ENCODE results near the gene SEZ6L2. TPM values are rescaled to one million over a fixed set of nuclear protein-coding genes. Genes with fewer than 3 reads are reported as not detected.
A peak's percentile ranks its signal among the peaks of the same experiment; 100 is the strongest.
"Not testable (repeated sequence)": the region's sequence is repeated elsewhere in the genome, so short reads cannot be mapped to it uniquely, and the experiment has no call there.

Gene SEZ6L2
- total RNA-seq, 1 experiment from 2014 or later: 4.9 TPM

DNA sequence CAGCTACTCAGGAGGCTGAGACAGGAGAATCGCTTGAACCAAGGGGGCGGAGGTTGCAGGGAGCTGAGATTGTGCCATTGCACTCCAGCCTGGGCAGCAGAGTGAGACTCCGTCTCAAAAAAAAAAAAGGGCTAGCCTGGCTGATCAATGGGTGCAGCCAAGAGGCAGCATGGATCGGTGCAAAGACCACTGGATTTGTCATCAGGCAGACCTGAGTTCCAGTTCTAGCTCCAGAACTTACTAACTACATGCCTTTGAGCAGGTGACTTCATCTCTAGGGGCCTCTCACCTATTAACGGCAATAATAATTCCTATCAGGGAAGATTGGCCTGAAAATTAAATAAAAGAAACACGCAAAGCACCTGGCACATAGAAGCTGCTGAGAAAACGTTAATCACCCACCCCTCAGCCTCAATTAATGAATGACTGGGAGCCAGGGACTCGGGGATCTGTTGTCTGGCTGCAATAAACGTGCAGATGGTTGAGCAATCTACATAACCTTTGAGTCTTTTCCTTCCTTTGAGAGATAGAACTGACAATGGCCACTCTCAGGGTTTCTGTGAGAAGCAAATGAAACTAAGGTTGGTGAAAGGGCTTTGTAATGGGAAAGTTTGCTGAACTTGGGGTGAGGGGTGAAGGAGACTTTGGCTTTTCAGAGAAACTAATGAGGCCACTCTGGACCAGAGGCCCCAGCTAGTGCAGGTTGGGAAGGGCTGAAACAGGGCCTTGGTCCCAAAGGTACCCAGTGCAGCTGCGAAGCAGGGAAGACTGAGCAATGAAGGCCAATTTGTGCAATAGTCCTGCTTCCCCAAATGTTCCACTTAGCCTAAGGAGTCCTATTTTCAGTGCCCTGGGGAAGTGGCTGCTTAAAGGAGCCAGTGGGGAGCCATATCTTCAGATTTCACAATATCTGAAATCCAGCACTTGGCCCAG lies 7.6 kb downstream of the SEZ6L2 start:
- no peak for DNase-seq (ENCODE audit: low read depth)

DNA sequence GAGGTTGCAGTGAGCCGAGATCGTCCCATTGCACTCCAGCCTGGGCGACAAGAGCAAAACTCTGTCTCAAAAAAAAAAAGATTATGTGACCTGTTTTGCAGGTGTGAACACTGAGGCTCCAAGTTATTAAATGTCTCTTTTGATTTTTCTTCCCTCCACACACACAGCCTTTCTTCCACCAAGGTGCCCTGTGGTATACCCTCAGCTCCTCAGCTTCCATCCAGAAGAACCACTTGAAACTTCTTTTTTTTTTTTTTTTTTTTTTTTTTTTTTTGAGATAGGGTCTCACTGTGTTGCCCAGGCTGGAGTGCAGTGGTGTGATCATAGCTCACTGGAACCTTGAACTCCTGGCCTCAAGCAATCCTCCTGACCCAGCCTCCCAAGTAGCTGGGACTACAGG lies 10.0 kb downstream of the SEZ6L2 start:
- not testable (repeated sequence) for DNase-seq (ENCODE audit: low read depth)

DNA sequence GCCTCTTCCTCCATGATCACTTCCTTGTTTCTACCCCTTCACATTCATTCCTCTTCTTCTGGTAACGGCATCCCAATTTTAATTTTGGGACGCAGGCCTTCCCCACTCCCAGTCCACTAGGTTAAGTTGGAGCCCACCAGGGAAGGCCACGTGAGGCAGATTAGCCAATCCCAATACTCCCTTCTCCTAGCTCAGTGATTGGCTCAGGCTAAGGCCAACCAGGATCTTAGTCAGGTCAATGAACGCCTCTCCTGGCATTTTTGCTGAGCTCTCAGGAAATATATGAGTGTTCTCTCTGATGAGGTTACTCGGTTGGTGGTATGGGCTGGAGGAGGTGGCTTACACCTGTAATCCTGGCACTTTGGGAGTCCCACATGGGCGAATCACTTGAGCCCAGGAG lies 15.4 kb downstream of the SEZ6L2 start:
- DNase-seq (ENCODE audit: low read depth): no peak

DNA sequence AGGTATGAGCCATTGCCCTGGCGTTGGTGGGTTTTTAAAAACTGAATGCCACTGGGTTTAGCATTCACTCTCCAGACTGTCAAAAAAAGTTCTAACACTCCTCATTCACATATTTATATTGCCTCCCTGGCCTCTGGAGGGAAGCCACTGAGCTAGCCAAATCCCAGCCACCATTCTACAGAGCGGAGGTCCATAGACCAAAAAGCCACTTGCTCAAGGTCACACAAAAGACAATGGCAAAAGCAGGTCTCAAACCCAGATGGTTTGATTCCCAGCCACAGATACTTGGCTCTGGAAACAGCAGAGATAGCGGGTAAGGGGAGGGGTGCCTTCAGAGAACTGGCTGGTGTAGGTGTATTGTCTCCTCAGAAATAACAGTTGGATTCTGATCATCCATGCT lies 18.3 kb downstream of the SEZ6L2 start:
- no peak for DNase-seq (ENCODE audit: low read depth)

DNA sequence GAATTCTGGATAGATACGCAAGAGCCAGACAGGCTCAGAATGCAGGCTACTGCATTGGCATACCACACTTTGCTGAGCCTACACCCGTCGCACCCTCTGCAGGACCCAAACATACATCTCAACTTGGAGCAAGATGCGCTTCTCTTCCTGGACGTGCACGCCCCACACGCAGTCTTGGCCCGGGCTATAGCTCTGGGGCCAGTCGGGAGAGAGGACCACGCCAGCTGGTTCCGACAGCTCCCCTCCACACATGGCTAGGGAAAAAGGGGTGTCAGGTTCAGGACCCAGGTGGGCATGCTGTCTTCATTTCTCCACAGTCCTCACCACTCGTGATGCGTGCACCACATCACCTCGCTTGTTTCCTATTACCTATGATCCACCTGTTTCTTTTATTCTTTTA lies 21.2 kb downstream of the SEZ6L2 start:
- DNase-seq (ENCODE audit: low read depth): no peak

GRCh38 chr16:29877266-29877961 lies 21.9 kb downstream of the SEZ6L2 start:
- peak; percentile 61 for DNase-seq (ENCODE audit: low read depth)

DNA sequence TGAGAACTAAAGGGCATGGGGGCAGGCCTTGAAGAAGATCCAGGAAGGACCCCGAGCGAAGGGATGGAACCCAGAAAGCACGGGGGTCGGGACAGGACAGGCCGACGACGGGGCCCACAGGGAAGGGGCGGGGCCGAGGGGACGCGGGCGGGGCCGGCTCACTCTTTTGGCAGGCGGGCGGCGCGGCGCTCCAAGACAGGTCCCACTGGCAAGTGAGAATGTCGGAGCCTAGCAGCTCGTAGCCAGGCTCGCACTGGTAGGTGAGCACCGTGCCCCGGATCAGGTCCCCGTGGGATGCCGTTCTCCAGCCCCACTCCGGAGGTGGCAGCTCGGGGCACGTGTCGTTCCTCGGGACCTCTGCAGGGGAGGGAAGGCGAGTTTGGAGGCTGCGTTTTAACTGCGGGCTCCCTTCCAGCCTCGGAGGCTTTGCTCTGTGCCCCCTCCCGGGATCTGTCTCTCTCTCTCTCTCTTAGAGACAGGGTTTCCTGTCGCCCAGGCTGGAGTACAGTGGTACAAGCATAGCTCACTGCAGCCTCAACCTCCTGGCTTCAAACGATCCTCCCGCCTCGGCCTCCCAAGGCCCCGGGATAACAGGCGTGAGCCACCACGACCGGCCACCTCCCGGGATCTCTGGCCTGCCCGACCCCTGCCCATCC lies 22.6 kb downstream of the SEZ6L2 start:
- DNase-seq (ENCODE audit: low read depth): no peak

DNA sequence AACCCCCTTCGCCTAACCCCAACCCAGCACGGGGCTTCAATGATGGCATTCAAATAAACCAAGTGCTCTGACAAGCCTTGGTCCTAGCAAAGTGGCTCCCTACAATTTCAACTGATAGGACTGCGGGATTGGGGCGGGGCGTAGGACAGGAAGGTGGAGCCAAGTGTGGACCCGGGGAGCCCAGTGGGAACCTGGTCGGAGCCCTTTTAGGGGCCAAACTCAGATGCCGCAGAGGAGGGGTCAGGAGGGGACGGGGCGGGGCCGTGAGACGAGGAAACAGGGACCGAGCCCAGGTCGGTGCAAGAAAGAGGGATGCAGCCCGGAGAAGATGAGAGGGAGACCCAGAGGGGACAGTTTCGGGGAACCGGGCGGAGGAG lies 23.1 kb downstream of the SEZ6L2 start:
- DNase-seq (ENCODE audit: low read depth): no peak

- DNase-seq (ENCODE audit: low read depth): no peak
Measured at GRCh38 chr16:29875206-29875605, 24.1 kb downstream of the SEZ6L2 start.

DNA sequence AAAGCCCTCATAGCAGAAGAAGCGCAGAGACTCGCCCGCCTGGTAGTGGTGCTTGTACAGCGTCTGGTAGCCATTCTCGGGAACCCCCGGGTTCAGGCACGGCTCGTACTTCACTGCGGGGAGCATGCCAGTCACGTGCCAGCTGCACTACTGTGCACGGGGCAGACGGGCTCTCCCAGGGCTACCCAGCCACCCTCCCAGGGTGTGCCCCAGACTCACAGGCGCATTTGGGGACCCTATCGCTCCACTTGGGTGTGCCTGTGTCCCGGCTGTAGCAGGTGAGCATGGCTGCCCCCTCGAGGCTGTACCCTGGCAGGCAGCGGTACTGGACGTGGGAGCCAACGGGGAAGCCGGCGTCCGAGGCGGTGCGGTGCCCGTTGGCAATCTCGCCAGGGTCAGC lies 26.0 kb downstream of the SEZ6L2 start:
- no peak for DNase-seq (ENCODE audit: low read depth)

DNA sequence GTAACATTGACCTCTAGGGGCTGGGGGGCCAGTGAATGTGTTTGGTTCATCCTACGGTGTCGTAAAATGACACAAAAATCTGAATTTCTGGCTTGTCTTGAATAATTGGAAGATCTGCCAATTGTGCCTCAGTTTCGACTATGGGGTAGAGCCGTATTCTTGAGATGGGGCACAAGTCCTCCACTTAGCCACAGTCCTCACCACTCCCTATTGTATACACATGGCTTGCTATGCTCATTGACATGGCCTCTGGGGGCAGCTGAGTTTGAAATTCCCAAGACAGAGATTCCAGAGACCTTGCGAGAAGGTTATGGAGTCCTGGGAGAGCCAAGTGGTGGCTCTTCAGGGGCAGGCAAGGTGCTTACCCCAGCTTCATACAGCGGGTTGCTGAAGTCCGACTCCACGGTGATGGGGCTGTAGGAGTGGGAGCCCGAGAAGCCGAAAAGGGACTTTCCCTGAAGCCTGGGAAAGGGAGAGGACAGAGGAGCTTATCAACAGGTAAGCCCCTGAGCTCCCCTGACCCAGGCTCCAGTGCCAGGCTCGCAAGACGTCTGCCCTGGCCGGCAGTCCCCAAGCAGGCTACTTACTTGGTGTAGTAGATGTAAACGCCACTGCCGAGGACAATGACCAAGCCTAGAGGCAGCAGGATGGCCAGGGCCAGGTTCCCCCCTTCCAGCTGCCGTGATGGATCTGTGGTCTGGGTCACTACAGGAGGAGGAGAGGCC lies 27.4 kb downstream of the SEZ6L2 start:
- no peak for DNase-seq (ENCODE audit: low read depth)

- not testable (repeated sequence) for DNase-seq (ENCODE audit: low read depth)
Measured at GRCh38 chr16:29869067-29869466, 30.3 kb downstream of the SEZ6L2 start.

DNA sequence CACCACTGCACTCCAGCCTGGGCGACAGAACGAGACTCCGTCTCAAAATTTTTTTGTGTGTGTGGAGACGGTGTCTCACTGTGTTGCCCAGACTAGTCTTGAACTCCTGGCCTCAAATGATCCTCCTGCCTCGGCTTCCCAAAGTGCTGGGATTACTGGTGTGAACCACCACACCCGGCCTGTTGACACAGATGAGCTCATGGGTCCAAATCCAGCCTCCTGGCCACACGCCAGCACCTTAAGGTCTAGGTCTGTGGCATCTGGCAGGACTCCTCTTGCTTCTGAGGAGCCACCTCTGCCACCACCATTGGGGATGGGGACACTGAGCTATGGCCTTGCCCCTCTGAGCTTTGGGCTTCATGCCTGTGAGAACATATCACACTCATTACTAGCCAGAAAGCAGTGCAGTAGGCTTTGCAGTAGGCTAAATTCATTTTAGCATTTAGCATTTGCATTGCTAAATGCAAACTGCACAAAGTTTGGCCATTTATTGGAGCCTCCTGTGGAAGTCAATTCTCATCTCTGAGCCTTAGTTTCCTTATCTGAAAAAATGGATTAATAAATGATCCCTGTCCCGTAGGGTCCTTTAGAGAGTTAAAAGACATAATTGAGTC lies 30.8 kb downstream of the SEZ6L2 start:
- no peak for DNase-seq (ENCODE audit: low read depth)

DNA sequence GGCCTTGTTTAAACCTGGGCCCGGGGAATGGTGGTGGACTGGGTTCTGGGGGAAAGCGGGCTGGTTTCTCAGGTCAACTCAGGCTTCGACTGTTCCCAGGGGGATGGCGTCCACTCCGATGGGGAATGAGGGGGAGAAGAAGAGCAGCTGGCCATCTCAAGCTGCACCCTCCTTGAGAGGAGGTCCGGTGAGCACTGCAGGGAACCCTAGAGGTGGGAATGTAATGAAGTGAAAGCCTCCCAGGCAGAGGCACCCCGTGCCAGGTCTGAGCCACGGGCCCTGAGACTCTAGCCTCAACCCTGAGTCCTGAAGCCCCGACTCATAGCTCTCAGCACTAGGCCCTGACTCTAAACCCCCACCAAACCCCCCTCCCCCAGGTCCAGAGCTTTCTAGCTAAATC lies 35.1 kb downstream of the SEZ6L2 start:
- no peak for DNase-seq (ENCODE audit: low read depth)

DNA sequence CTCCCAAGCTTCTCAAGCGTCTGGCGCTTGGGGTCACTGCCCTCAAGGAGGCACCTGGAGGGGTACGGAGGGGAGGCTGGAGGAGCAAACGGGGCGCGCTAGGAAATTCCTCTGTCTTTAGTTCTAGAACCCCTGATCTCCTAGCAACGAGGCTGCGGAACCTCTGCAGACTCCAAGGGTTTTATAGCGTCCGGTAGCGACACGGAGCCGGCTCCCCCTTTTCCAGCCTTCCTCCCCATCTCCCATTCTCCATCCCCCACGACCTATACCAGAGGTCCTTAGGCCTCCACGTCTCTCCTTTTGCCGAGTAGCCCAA lies 35.7 kb downstream of the SEZ6L2 start:
- DNase-seq (ENCODE audit: low read depth): no peak

GRCh38 chr16:29862884-29863668 lies 36.3 kb downstream of the SEZ6L2 start, which contains the start of gene CDIPT:
CDIPT (minus strand) TSS chr16:29863226; CDS start chr16:29862857, 369 bp downstream.
- DNase-seq (ENCODE audit: low read depth): peak; percentile 93

- no peak for DNase-seq (ENCODE audit: low read depth)
Measured at GRCh38 chr16:29862383-29862883, 36.9 kb downstream of the SEZ6L2 start.

DNA sequence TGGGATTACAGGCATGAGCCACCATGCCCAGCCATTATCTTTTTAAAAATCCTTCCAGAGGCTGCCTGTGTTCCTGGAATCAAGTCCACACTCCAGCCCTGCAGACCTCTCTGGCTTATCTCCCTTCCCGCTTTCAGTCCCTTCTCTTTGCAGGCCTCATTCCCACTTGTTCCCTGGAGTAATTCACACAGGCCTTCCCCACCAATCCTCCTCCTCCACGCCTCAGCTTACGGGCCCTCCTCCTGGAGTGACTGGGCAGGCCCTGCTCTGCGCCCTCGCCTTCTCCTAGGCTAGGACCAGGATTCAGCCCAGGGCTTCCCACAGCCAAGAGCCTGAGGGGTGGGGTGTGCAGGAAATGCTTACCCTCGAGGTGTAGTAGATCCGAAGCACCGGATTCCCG lies 39.1 kb downstream of the SEZ6L2 start:
- no peak for DNase-seq (ENCODE audit: low read depth)

- no peak for DNase-seq (ENCODE audit: low read depth)
Measured at GRCh38 chr16:29858974-29859373, 40.4 kb downstream of the SEZ6L2 start.

DNA sequence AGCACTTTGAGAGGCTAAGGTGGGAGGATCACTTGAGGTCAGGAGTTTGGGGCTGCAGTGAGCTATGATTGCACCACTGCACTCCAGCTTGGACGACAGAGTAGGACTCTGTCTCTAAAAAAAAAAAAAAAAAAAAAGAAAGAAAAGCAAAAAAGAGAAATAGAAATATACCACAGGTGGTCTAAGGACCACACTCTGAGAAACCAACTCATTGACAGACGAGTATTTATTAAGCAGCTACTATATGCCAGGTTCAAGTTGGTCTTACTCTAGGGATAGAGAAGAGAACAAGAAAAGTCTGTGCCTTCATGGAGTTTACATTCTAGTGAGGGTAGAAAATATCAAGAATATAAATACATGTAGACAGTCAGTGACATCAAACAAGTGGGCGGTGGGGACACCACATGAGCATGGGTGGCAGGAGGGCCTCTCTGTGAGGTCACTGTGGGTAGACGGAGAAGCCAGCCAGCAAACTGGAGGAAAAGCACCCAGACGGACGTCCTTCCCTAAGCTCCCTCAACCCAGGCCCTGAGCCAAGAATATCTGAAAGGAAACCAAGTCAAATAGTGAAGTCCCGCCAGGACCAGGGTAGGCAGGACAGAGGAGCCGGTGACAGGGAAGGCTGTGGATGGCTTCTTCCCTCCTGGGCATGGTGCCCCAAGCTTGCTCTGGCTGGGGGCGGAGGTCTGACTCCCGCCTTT lies 41.1 kb downstream of the SEZ6L2 start:
- DNase-seq (ENCODE audit: low read depth): no peak

All from RPMI7951 (cell line).